Measurements from ENCODE around the gene TUBB2A. TPM values are rescaled to one million over a fixed set of nuclear protein-coding genes. Genes with fewer than 3 reads are reported as not detected.

Gene TUBB2A
- 35.3 and 38.1 TPM in 2 replicates for total RNA-seq (2016; rRNA removed; fragmentation: Illumina TruSeq; extraction: Trizol)
- 10.1 and 10.3 TPM in 2 replicates for total RNA-seq (2016; cell fraction: cytosol; rRNA removed; fragmentation: Illumina TruSeq; extraction: Trizol; ENCODE audit: low read depth)
- total RNA-seq (2016; cell fraction: insoluble cytoplasmic fraction; rRNA removed; fragmentation: Illumina TruSeq; extraction: Trizol), result 32.8 and 36.3 TPM in 2 replicates
- 12.7 and 14.0 TPM in 2 replicates for total RNA-seq (2016; cell fraction: membrane; rRNA removed; fragmentation: Illumina TruSeq; extraction: Trizol)
- 13.9 and 14.1 TPM in 2 replicates for total RNA-seq (2016; cell fraction: nucleus; rRNA removed; fragmentation: Illumina TruSeq; extraction: Trizol)
- 106 and 178 TPM in 2 replicates for polyA plus RNA-seq (2011; rRNA removed)
- 118 and 142 TPM in 2 replicates for polyA plus RNA-seq (2011; cell fraction: cytosol; rRNA removed)
- polyA plus RNA-seq (2011; cell fraction: nucleus; rRNA removed), result 111 and 136 TPM in 2 replicates
- polyA plus RNA-seq (2012), result 89.5 and 170 TPM in 2 replicates
- polyA plus RNA-seq (2016; cell fraction: cytosol; fragmentation: Illumina TruSeq; extraction: Trizol; ENCODE audit: low read depth), result 7.8 and 9.2 TPM in 2 replicates
- 37.3 and 40.4 TPM in 2 replicates for polyA plus RNA-seq (2016; cell fraction: insoluble cytoplasmic fraction; fragmentation: Illumina TruSeq; extraction: Trizol; ENCODE audit: low read depth)
- polyA plus RNA-seq (2016; cell fraction: membrane; fragmentation: Illumina TruSeq; extraction: Trizol; ENCODE audit: low read depth), result 8.6 and 9.4 TPM in 2 replicates
- polyA plus RNA-seq (2016; cell fraction: nucleus; fragmentation: Illumina TruSeq; extraction: Trizol; ENCODE audit: insufficient read depth, low read depth), result 25.9 and 28.8 TPM in 2 replicates
- 14.5 and 150 TPM in 2 replicates for polyA minus RNA-seq (2011; rRNA and poly(A)+ RNA removed; ENCODE audit: low replicate concordance)
- 76.6 and 136 TPM in 2 replicates for polyA minus RNA-seq (2011; cell fraction: cytosol; rRNA and poly(A)+ RNA removed)
- polyA minus RNA-seq (2011; cell fraction: nucleus; rRNA and poly(A)+ RNA removed), result 30.0 and 49.6 TPM in 2 replicates
- Bru-seq, nascent RNA, result percentile 80 among the genes with signal in this experiment
- BruChase-seq, experiment 1, labeled RNA remaining after a 6-hour chase, result percentile 84 among the genes with signal in this experiment
- percentile 73 among the genes with signal in this experiment for BruChase-seq, experiment 2, labeled RNA remaining after a 2-hour chase
- long read RNA-seq, experiment 1, transcript TUBB2A-201 (4 exons, 1,595 nt), result major isoform, 133 of 153 reads
- long read RNA-seq, experiment 1, partial matches to known transcripts, result 7 of 153 reads
- long read RNA-seq, experiment 1, other reads (novel, unspliced or antisense), result 13 of 153 reads
- long read RNA-seq, experiment 2, transcript TUBB2A-201 (4 exons, 1,595 nt), result major isoform, 146 of 185 reads
- long read RNA-seq, experiment 2, partial matches to known transcripts, result 7 of 185 reads
- long read RNA-seq, experiment 2, other reads (novel, unspliced or antisense), result 28 of 185 reads

GRCh38 chr6:3157131-3157933, at the start of gene TUBB2A:
Gene TUBB2A (minus strand): TSS chr6:3157544. CDS start chr6:3157463, 81 bp downstream.
- no peak for FAIRE-seq
- Histone ChIP-seq H3K4me2 (ENCODE audit: low read depth, low read length) (peak within 1 kb of the TSS; percentile 94), H3K36me3 (replicated peaks in 1 of 2; ENCODE audit: control insufficient read depth in 1 of 2, insufficient read depth in 2 of 2, low read length in 2 of 2) (peaks cover 4 to 18% of the 10 kb centered on the region in 2 experiments; a peak in 4 of 5 replicates), H3K4me3 (replicated peaks in 1 of 3; ENCODE audit: insufficient read depth in 1 of 3, low read depth in 2 of 3, low read length in 3 of 3) (peak within 1 kb of the TSS; percentile 63 to 91 (median 70)), H4K20me1 (ENCODE audit: insufficient read depth, low read length) (no peaks in the 10 kb centered on the region), H3K9ac (ENCODE audit: insufficient read depth, low read depth, low read length) (peak within 1 kb of the TSS; percentile 83), H3K27me3 (ENCODE audit: control insufficient read depth in 1 of 2, insufficient read depth in 2 of 2, low read length in 2 of 2) (no peaks in the 10 kb centered on the region), H3K79me2 (ENCODE audit: insufficient read depth, low read length) (peaks cover 5% of the 10 kb centered on the region), H2AFZ (ENCODE audit: low read length) (no peak within 1 kb of the TSS), H3K9me3 (ENCODE audit: low read length) (no peaks in the 10 kb centered on the region), H3K4me1 (ENCODE audit: insufficient read depth, low read length) (peaks cover 45% of the 10 kb centered on the region), H3K27ac (ENCODE audit: extremely low read length, insufficient read depth, low read length) (peak within 1 kb of the TSS; percentile 57)
- no TSS peak for BruUV-seq (replicated peaks)
- DNase-seq (ENCODE audit: low spot score), result peak; percentile 56
- POLR2A ChIA-PET, result interaction anchor here (0.6 to 3.6 kb wide), 19 partner anchors 10 to 640 kb away, joined by 3 to 23 read pairs (median 4); partner anchors contain the start of gene BPHL
- in situ Hi-C loops (cut with HindIII; ENCODE audit: extremely low pct_ligation_motif_present, low pct_unique_long_range_greater_than_20kb) (no loop called here), intact Hi-C loops (cut with micrococcal nuclease; ENCODE audit: unreplicated experiment) (loop anchor here (2.0 kb wide), 1 partner anchor 19 kb away; no protein-coding TSS in a partner anchor)
- CTCF ChIA-PET (ENCODE audit: low intra/inter-chr PET ratio, low total read pairs), result interaction anchor here (0.8 to 1.9 kb wide), 2 partner anchors 31 to 94 kb away, joined by 3 to 12 read pairs; no protein-coding TSS in a partner anchor
- 0% methylated on average over 2 of the region's 95 CpGs for WGBS (ENCODE audit: low lambda C conversion rate)
- peak; percentile 78 for ATAC-seq
- TF ChIP-seq, protein P1, sequence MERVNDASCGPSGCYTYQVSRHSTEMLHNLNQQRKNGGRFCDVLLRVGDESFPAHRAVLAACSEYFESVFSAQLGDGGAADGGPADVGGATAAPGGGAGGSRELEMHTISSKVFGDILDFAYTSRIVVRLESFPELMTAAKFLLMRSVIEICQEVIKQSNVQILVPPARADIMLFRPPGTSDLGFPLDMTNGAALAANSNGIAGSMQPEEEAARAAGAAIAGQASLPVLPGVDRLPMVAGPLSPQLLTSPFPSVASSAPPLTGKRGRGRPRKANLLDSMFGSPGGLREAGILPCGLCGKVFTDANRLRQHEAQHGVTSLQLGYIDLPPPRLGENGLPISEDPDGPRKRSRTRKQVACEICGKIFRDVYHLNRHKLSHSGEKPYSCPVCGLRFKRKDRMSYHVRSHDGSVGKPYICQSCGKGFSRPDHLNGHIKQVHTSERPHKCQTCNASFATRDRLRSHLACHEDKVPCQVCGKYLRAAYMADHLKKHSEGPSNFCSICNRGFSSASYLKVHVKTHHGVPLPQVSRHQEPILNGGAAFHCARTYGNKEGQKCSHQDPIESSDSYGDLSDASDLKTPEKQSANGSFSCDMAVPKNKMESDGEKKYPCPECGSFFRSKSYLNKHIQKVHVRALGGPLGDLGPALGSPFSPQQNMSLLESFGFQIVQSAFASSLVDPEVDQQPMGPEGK (CRISPR knock-in tag; IDR thresholded peaks at IDR 0.05), result peak; percentile 95
- TF ChIP-seq PITX1 (CRISPR knock-in tag; IDR thresholded peaks at IDR 0.05) (no peak), ZNF260 (CRISPR knock-in tag; IDR thresholded peaks at IDR 0.05; ENCODE audit: borderline replicate concordance, low read depth) (no peak), POGZ (CRISPR knock-in tag; IDR thresholded peaks at IDR 0.05) (peak; percentile 78), ZNF792 (CRISPR knock-in tag; IDR thresholded peaks at IDR 0.05) (peak; percentile 46; the same call in 1 of the 2 replicates), SAP130 (CRISPR knock-in tag; IDR thresholded peaks at IDR 0.05; ENCODE audit: low read depth) (peak; percentile 92), ZMYM4 (CRISPR knock-in tag; IDR thresholded peaks at IDR 0.05) (peak; percentile 97), PHF21A (CRISPR knock-in tag; IDR thresholded peaks at IDR 0.05) (peak; percentile 42; the same call in 1 of the 2 replicates), ZNF205 (CRISPR knock-in tag; IDR thresholded peaks at IDR 0.05) (peak; percentile 68), TBX3 (IDR thresholded peaks at IDR 0.05; ENCODE audit: borderline replicate concordance) (no peak), ZNF232 (CRISPR knock-in tag; IDR thresholded peaks at IDR 0.05; ENCODE audit: borderline replicate concordance) (peak; percentile 76; the same call in 1 of the 2 replicates), CAMTA2 (CRISPR knock-in tag; IDR thresholded peaks at IDR 0.05; ENCODE audit: borderline replicate concordance) (peak; percentile 79; the same call in 1 of the 2 replicates)
- TF ChIP-seq, protein P2, sequence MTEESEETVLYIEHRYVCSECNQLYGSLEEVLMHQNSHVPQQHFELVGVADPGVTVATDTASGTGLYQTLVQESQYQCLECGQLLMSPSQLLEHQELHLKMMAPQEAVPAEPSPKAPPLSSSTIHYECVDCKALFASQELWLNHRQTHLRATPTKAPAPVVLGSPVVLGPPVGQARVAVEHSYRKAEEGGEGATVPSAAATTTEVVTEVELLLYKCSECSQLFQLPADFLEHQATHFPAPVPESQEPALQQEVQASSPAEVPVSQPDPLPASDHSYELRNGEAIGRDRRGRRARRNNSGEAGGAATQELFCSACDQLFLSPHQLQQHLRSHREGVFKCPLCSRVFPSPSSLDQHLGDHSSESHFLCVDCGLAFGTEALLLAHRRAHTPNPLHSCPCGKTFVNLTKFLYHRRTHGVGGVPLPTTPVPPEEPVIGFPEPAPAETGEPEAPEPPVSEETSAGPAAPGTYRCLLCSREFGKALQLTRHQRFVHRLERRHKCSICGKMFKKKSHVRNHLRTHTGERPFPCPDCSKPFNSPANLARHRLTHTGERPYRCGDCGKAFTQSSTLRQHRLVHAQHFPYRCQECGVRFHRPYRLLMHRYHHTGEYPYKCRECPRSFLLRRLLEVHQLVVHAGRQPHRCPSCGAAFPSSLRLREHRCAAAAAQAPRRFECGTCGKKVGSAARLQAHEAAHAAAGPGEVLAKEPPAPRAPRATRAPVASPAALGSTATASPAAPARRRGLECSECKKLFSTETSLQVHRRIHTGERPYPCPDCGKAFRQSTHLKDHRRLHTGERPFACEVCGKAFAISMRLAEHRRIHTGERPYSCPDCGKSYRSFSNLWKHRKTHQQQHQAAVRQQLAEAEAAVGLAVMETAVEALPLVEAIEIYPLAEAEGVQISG (CRISPR knock-in tag; IDR thresholded peaks at IDR 0.05), result peak; percentile 83

All from HepG2 (cell line).